Measurements from ENCODE around the gene EGR2.

EGR2 gene

GRCh38 chr10:62830679-62831078 lies 14.5 kb upstream of the EGR2 start:
- Histone ChIP-seq H3K27ac (ENCODE audit: low read depth, low read length) (no peak overlapping the region), H2AFZ (ENCODE audit: low read depth, low read length, severe bottlenecking) (no peak overlapping the region), H3K9me3 (ENCODE audit: insufficient read depth, low read length) (no peaks in the 10 kb centered on the region), H4K20me1 (ENCODE audit: low read depth, low read length) (no peaks in the 10 kb centered on the region), H3K9me2 (replicated peaks; ENCODE audit: insufficient read depth, low read length) (no peaks in the 10 kb centered on the region), H3K9ac (ENCODE audit: low read length) (no peak overlapping the region), H3K36me3 (ENCODE audit: low read length) (no peaks in the 10 kb centered on the region), H3F3A (ENCODE audit: insufficient read depth) (no peaks in the 10 kb centered on the region), H3K79me2 (ENCODE audit: insufficient read depth, low read length) (no peaks in the 10 kb centered on the region), H3K4me2 (ENCODE audit: low read depth, low read length, poor library complexity, severe bottlenecking) (no peak overlapping the region), H3K4me3 (ENCODE audit: insufficient read depth, low read length, poor library complexity, severe bottlenecking) (no peak overlapping the region), H3K27me3 (ENCODE audit: low read length) (no peaks in the 10 kb centered on the region)
- TF ChIP-seq EZH2phosphoT487 (conservative IDR thresholded peaks at IDR 0.05; ENCODE audit: low read length) (no peak), CTCF (IDR thresholded peaks at IDR 0.05; ENCODE audit: insufficient read depth, low read length, poor library complexity, severe bottlenecking) (no peak)

GRCh38 chr10:62829622-62830021 lies 13.5 kb upstream of the EGR2 start:
- Histone ChIP-seq H3K79me2 (ENCODE audit: insufficient read depth, low read length) (no peaks in the 10 kb centered on the region), H3K9me3 (ENCODE audit: insufficient read depth, low read length) (no peaks in the 10 kb centered on the region), H3K36me3 (ENCODE audit: low read length) (no peaks in the 10 kb centered on the region), H3K4me2 (ENCODE audit: low read depth, low read length, poor library complexity, severe bottlenecking) (no peak overlapping the region), H2AFZ (ENCODE audit: low read depth, low read length, severe bottlenecking) (no peak overlapping the region), H3K9me2 (replicated peaks; ENCODE audit: insufficient read depth, low read length) (no peaks in the 10 kb centered on the region), H3K4me3 (ENCODE audit: insufficient read depth, low read length, poor library complexity, severe bottlenecking) (no peak overlapping the region), H3K9ac (ENCODE audit: low read length) (no peak overlapping the region), H3K27me3 (ENCODE audit: low read length) (no peaks in the 10 kb centered on the region), H3F3A (ENCODE audit: insufficient read depth) (no peaks in the 10 kb centered on the region), H4K20me1 (ENCODE audit: low read depth, low read length) (no peaks in the 10 kb centered on the region), H3K27ac (ENCODE audit: low read depth, low read length) (no peak overlapping the region)
- TF ChIP-seq EZH2phosphoT487 (conservative IDR thresholded peaks at IDR 0.05; ENCODE audit: low read length): no peak
- TF ChIP-seq CTCF (IDR thresholded peaks at IDR 0.05; ENCODE audit: insufficient read depth, low read length, poor library complexity, severe bottlenecking): no peak

GRCh38 chr10:62826273-62826672 lies 10.1 kb upstream of the EGR2 start:
- no peak overlapping the region for H2AFZ ChIP-seq (ENCODE audit: low read depth, low read length, severe bottlenecking)

More at GRCh38 chr10:62826273-62826672, 10.1 kb upstream of the EGR2 start:
- Histone ChIP-seq H3K9me2 (replicated peaks; ENCODE audit: insufficient read depth, low read length) (no peaks in the 10 kb centered on the region), H3K27ac (ENCODE audit: low read depth, low read length) (no peak overlapping the region), H4K20me1 (ENCODE audit: low read depth, low read length) (no peaks in the 10 kb centered on the region), H3K9me3 (ENCODE audit: insufficient read depth, low read length) (no peaks in the 10 kb centered on the region), H3K4me3 (ENCODE audit: insufficient read depth, low read length, poor library complexity, severe bottlenecking) (no peak overlapping the region), H3K36me3 (ENCODE audit: low read length) (no peaks in the 10 kb centered on the region), H3K79me2 (ENCODE audit: insufficient read depth, low read length) (no peaks in the 10 kb centered on the region), H3K4me2 (ENCODE audit: low read depth, low read length, poor library complexity, severe bottlenecking) (no peak overlapping the region), H3F3A (ENCODE audit: insufficient read depth) (no peaks in the 10 kb centered on the region), H3K27me3 (ENCODE audit: low read length) (no peaks in the 10 kb centered on the region), H3K9ac (ENCODE audit: low read length) (no peak overlapping the region)
- TF ChIP-seq CTCF (IDR thresholded peaks at IDR 0.05; ENCODE audit: insufficient read depth, low read length, poor library complexity, severe bottlenecking) (no peak), EZH2phosphoT487 (conservative IDR thresholded peaks at IDR 0.05; ENCODE audit: low read length) (no peak)
